HT-29 (cell line): ENCODE measurements around the gene ABHD6. TPM values are rescaled to one million over a fixed set of nuclear protein-coding genes. Genes with fewer than 3 reads are reported as not detected.
"Not testable (repeated sequence)": the region's sequence is repeated elsewhere in the genome, so short reads cannot be mapped to it uniquely, and the experiment has no call there.

ENCODE experiments used
- DNase-seq: peaks from one replicate; pipeline ENCODE4 v3.0.0-alpha.2; 2015; ENCODE audit warnings: low spot score
- total RNA-seq: library from RNA; depleted of rRNA; stranded (reverse); fragments of >200 nt; shearing (Covaris generic); gene quantifications from 2 replicates; pipeline ENCODE4 v1.2.3, GENCODE V29; 2014

Gene ABHD6
- total RNA-seq, 1 experiment from 2014 or later = 10.5 TPM

DNA sequence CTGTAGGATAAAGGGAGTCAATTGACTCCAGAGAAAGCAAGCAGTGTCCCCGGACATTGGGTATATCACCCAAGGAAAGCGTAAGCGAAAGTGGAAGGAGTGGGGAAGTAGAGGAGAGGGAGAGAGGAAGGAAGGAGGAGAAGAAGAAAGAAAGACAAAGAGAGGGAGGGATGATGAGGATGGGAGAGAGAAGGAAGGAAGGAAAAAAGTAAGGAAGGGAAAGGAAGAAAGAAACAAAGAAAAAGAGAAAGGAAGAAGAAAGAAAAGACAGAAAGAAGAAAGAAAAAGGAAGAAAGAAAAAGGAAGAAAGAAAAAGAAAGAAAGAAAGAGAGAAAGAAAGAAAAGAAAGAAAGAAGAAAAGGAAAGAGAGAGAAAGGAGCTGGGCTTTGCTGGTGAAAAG, 27.7 kb upstream of the ABHD6 start:
- DNase-seq = no peak

DNA sequence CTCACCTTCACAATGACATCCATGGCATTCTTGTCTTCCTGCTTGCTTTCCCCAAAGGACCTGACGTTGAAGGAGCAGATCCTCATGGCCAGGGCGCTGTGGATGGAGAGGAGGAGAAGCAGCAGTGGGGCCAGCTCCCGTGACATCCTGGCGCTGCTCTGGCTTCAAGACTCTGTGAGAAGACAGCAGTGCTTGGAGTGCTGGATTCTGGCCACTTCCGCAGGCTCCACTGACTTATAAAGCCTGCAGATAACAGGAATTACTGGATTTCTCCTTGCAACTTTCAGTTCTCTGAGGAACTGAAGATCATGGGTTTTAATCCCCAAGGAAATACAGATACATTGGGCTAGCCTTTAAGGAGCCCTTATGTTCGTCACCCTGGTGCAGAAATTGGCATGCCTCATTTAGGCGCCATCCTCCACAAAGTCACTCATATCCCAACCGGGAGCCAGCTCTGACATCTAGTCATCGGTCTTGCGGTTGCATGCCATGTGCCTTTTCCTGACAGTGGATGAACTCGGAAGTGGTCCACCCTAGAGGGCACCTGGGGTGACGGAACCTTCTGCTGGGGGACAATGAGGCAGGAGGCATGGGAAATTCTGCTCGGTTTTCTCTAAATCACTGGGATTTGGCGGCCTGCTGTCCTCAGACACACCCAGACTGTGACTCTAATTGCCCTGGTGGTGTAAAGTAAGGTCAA, 26.7 kb upstream of the ABHD6 start, which contains the start of gene DNASE1L3:
Gene DNASE1L3 (minus strand): TSS at position 212 of the 700 bp plus-strand sequence. CDS start 66 bp downstream, at position 146.
- DNase-seq = no peak

DNA sequence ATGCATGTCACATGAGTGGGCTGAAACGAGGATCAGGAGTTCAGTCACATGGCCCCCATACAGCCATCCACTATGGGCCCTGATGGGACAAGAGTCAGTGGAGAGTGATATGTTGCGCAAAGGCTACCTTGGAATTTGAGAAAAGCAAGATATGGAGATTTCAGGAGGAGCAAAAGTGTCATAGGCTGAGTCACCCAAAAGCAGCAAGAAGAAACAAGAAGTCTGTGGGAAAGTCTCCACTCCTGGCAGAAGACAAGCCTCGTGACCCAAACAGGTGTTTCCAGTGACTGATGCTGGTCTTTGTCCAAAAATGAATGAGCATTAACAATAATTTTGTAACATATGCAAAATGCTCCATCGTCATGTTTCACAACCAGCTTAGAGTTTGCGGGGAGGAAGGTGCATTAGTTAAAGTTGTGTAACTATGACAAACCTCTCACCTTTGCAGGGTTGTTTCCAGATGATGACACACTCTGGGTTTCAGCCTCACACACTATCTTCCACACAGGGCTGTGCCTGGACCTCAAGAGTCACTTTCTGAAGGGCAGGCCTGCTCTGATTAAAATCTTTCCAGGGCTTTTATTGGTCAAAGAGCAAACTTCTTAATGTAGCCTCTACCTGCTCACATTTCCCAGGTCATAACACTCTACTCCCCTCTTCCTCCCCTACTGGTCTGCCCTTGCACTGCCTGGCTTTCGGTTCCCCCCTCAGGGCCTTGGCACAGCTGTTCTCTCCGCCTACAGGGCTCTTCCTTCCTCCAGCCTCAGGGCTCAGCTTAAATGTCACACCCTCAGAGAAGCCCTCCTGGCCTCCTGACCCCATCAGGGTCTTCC, 22.9 kb upstream of the ABHD6 start:
- no peak for DNase-seq

DNA sequence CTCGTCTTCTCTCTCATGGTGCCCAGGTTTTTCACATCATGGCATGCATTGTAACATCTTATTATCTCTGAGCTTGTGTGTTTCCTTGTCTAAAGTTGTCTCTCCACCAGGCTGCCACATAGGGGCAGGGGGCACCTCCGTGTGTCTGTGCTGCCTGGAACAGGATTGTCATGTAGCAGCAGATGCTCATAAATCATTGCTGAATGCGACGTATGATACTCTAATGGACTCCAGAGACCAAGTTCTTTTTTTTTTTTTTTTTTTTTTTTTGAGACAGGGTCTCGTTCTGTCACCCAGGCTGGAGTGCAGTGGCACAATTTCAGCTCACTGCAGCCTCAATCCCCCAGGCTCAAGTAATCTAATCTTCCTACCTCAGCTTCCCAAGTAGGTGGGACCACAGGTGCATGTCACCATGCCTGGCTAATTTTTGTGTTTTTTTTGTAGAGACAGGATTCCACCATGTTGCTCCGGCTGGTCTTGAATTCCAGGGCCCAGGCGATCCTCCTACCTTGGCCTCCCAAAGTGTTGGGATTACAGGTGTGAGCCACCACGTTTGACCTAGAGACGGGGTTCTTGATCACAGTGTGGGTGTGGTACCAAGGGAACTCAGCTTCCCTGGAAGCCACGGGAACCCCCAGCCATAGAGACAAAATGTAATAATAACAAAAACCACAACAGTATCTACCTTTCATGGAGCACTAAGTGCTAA, 22.1 kb upstream of the ABHD6 start:
- DNase-seq = no peak

DNA sequence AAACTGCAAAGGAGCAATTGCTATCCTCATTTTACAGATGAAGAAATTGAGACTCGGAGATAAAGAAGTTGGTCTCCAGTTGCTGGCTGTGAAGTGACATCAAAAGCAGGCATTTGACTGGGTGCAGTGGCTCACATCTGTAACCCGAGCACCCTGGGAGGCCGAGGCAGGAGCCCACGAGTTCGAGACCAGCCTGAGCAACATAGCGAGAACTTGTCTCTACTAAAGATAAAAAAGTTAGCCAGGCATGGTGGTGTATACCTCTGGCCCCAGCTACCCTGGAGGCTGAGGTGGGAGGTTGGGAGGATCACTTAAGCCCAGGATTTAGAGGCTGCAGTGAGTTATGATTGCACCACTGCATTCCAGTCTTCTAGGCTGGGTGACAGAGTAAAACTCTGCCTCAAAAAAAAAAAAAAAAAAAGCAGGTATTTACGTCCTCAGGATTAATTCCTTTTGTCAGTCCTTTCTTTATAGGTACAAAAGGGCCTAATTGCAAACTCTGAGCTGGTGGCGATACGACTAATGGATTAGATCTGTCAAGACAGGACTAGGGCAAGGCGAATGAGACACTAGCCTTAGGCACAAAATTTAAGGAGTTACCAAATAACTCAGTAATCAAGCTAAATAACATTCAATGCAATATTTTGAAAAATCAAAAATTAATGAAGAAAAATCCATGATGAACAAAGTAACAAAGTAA, 20.9 kb upstream of the ABHD6 start:
- no peak for DNase-seq

DNA sequence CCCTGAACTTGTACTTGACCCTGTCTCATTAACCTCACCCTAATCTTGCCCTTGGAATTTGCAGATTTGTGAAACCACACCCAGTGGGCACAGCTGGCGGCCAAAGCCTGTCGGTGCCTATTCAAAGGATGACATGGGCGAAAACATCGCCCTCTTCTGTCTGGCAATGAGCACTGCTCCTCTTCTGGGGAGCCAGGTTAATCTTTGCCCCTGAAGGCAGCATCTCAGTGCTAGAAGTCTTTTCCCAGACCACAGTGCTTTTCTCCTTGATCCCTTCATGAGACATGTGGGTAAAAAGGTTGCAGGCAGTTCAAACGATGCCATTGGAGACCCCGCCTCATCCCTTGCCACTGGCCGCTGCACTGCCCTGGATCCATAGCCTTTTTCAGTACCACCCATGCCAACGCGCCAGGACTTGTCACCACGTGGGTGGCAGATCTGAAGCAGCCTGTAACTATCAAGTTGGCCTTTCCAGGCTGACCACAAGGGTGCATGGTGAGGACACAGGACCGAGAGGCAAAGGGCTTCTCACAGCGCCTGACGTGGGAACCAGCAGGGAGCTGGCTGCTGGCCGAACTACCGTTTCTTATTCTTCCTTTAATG, 20.3 kb upstream of the ABHD6 start:
- DNase-seq = peak; percentile 87

DNA sequence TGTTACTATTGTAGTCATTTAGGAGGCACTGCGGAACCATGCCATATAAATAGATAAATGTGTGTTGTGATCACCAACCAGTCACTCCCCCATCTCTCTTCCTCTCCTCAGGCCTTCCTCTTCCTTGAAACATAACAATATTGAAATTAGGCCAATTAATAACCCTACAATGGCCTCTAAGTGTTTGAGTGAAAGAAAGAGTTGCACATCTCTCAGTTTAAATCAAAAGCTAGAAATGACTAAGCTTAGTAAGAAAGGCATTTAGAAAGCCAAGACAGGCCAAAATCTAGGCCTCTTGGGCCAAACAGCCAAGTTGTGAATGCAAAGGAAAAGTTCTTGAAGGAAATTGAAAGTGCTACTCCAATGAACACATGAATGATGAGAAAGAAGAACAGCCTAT, 18.7 kb upstream of the ABHD6 start:
- DNase-seq = no peak

DNA sequence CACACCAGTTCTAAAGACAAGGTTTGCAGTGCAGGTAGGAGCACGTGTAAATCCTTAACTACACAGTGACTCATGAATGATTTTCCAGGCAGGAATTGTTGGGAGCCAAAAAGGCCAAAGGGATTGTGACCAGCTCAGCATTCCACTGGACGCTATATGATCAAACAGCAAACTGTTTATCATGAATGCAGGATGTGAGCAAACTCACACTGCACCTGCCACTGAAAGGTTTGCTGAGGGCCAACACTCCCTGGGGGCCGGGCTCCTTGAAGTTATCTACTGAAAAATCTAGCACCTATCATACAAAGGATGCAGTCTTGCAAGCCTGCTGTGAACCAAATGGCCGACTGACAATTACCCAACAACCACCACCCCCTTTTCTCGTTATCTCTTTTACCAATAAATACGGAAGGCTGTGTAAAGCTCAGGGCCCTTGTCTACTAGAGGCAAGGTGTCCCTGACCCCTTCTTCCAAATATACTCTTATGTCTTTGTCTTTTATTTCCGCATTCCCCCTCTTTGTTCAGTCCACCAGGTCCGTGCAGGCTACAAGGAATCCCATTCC, 15.3 kb upstream of the ABHD6 start:
- peak; percentile 36 for DNase-seq

DNA sequence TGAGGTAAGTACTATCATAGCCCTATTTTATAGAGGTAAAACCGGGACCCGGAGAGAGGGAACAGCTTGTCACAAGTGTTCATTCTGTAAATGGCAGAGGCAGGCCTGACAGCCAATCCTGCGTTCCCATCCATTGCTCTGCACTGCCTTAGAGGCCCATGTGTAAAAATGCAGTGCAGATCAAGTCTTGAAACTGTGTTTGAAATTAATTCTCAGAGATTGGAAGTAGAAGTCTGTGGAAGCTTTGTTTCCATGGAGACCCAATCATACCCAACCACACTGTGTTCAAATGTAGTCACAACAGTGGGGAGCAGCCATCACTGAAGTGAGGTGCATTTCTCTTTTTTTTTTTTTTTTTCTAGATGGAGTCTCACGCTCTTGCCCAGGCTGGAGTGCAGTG, 13.7 kb upstream of the ABHD6 start:
- no peak for DNase-seq

DNA sequence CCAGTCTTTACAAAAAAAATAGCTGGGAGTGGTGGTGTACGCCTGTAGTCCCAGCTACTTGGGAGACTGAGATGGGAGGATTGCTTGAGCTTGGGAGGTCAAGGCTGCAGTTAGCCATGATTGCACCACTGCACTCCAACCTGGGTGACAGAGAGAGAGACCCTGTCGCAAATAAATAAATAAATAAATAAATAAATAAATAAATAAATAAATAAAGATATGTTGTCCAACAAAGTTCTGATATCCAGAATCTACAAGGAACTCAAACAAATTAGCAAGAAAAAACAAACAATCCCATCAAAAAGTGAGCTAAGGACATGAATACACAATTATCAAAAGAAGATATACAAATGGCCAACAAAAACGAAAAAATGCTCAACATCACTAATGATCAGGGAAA, 9.7 kb upstream of the ABHD6 start:
- DNase-seq = not testable (repeated sequence)

DNA sequence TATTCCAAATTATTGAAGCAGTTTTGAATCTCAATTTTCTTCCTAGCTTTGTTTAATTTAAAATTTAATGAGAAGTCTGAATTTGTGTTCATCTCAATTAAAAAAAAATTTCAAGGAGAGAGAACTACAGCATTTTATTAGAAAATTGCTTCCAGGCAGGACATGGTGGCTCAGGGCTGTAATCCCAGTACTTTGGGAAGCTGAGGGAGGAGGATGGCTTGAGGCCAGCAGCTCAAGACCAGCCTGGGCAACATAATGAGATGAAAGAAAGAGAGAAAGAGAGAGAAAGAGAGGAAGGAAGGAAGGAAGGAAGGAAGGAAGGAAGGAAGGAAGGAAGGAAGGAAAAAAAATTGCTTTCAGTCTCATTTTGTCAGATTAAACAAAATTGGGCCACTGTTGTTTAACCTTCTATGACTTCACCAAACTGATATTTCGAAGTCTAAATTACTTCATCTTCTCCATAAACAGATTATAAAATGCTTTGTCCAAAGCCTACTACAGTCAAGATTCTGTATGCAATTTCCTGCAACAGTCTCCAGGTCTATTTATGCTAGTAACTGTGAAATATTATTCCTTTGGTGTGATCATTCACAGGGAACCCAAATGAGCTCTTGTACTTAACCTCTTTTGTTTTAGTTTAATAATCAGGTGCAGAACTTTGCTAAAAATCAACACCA, 6.6 kb upstream of the ABHD6 start:
- no peak for DNase-seq

DNA sequence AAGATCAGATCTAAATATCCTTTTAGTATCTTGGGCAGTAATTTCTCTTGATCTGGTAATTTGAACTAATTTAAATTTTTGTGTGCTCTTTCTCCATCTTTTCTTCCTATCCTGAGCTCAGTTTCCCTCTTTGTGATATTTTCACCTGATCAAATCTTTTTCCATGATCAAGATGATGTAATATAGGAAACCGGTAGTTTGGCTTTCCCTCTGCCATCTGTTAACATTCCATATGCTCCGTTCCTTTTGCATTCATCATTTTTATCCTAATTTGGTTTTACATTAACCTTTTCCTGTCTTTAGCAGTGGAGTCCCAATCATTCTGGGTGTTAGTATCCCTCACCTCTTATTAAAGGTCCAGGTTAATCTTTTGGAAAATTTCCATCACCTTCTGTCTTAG, 5.9 kb upstream of the ABHD6 start:
- DNase-seq = no peak

DNA sequence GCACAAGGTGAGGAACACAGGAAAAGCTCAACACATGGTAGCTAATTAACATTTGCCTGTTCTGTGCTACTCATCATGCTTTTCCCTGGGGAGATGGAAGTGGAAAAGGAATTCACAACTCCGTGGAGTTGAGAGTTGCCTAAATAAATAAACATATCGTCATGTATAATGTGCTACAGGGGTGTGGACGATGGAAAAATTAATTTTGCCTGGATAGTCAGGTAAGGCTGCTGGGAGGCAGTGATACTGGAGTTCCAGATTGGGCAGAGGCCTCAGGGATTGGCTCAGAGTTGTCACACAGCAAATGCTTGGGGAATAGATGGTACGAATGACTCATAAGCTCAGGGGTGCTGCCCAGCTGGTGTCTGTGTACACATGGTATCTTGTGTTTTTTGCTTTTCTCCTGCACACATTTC, 3.1 kb upstream of the ABHD6 start:
- no peak for DNase-seq

DNA sequence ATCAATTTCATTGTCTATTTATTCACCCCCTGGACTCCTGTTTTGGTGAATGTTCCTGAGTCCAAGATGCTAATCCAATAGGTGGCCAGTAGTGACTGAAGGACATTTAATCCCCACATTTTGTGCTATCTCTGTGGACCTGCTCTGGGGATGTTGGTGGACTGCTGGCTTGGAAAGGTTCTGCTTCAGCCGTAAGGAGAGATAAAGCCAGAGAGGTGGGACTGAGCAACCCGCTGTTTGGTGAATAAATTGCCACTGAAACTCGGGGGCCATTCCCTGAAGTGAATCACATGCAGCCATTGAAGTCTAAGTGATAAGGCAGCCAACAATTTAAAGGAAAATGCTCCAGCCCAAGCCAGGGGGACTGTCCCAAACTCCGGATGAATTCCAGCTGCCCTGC, 1.6 kb upstream of the ABHD6 start:
- no peak for DNase-seq

DNA sequence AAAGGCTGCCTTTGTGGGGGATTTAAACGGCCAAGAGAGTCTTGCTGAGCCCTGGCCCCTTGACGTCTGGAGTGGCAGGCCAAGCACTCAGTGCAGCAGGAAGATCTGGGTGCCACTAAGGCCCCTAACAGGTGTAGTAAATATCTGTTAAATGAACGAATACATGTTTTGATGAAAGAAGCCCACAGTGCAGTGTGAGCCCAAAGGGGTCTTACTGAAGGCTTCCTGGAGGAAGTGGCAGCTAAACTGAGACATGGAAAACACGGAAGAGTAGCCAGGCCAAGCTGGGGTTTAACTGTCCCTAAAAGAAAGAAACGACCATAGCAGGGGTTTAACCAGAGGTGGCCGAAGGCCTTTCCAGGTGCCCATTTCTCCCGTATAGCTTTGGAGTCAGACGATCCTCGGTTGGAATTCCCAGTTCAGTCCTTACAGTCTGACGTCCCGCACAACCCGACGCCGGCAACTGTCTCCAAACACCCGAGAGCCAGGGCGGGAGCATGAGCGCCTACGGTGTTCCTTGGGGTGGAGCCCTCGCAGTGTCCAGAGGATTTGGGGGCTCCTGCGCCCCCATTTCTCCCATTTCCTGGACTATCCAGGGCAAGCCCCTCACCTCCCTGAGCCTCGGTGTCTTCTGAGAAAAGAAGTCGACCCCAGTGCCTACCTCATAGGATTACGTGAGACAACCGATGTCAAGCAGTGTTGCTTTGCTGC, 910 bp upstream of the ABHD6 start:
- peak; percentile 43 for DNase-seq

DNA sequence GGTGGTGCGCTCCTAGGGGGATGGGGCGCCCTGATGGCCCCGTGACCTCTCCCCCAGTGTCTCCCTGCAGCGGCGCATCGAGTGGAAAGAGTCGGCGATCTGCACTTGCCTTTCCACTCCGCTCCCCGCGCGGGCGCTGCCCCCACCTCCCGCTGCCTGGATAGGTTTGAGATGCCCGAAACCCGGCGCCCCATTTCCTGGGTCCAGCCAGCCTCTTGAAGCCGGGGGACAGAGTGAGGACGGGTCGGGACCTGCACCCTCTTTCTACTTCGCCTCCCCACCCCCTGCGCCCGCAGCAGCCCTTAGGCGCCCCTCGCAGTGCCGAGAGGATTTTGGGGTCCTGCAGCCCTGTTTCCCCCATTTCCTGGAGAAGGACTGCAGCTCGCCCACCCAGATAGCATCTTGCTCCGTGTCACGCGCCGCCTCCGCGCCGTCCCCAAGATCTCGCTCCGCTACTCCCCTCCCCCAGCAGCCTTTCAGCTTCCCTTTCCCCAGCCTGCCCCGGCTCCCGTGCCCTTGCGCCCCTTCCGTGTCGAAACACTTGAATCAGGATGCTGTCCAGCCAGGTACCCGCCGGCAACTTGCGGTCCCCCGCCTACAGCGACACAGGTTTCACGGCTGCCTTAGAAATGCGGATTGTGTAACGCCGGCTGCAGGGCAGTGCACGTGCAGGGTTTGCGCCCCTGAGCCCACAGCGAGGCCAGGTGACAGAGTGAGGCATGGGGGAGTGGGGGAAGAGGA, 519 bp downstream of the ABHD6 start:
- peak; percentile 5 for DNase-seq

DNA sequence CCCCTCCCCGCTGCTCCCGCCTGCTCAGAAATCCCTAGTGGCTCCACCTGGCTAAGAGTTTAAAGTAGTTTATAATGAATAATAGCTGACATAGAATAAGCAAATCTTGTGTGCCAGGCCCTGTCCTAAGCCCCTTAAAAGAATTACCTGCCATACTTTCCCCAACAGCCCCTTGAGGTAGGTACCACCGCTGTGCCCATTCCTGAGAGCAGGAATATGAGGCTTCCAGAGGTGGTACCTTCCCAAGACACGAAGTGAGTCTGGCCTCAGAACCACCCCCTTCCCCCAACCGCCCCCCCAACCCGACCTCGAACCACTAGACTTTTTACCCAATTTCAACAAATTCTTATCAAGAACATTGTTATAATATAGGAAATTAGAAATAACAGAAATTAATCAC, 1.2 kb downstream of the ABHD6 start:
- DNase-seq = no peak

DNA sequence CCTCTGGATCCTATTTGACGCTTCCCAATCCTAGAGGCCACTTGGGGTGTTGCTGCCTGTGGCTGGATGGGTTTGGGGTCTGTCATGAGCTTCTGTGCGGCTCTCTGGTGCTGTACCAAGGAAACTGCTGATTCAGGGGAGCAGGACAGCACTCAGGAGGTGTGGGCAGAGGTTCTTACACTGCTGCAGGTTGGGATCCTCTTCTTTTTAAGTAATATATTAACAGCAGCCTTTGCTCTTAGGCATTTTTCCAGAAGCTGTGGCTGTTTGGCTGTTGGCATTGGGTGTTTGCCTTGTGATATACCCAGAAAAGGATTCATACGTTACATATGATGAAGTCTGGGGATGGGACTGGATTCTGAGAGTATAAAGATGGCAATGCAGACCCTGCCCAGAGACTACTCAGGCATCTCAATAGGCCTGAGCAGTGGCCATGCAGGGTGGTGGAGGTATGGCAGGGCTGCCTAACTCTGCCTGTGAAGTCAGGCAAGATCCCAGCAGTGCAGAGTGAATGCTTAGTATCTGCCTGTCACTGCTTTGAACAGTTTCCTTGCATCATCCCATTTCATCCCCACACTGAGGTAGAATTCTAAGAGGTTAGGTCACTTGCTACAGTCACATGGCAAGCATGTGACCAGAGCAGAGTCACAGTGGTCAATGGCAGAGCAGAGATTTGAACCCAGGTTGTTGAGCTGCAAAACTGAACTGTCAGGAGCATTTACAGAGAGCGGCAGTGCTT, 3.9 kb downstream of the ABHD6 start:
- no peak for DNase-seq
